CD4-positive, alpha-beta T cell treated with Interferon gamma for 1 hour (primary cell): Measurements from ENCODE around the gene COX7C.
"Not testable (repeated sequence)": the region's sequence is repeated elsewhere in the genome, so short reads cannot be mapped to it uniquely, and the experiment has no call there.

Experiments used
- DNase-seq: peaks from one replicate; pipeline ENCODE4 v3.0.0-alpha.2; 2020

Gene COX7C

GRCh38 chr5:86617756-86618576 lies at the start of gene COX7C:
Gene COX7C (plus strand): TSS chr5:86617941. CDS start chr5:86618056, 115 bp downstream.
- peak; percentile 93 for DNase-seq

- not testable (repeated sequence) for DNase-seq
Measured at GRCh38 chr5:86569522-86570426, 48.0 kb upstream of the COX7C start.

- DNase-seq = no peak
Measured at GRCh38 chr5:86570427-86571083, 47.2 kb upstream of the COX7C start.

GRCh38 chr5:86571109-86571508 lies 46.6 kb upstream of the COX7C start:
- DNase-seq = not testable (repeated sequence)

- DNase-seq = no peak
Measured at GRCh38 chr5:86572825-86573517, 44.8 kb upstream of the COX7C start.

GRCh38 chr5:86579502-86579901 lies 38.2 kb upstream of the COX7C start:
- no peak for DNase-seq

- no peak for DNase-seq
Measured at GRCh38 chr5:86596476-86596875, 21.3 kb upstream of the COX7C start.

- no peak for DNase-seq
Measured at GRCh38 chr5:86605881-86606280, 11.9 kb upstream of the COX7C start.

GRCh38 chr5:86613455-86613854 lies 4.3 kb upstream of the COX7C start:
- no peak for DNase-seq

- DNase-seq = no peak
Measured at GRCh38 chr5:86617309-86617755, 409 bp upstream of the COX7C start.

GRCh38 chr5:86623785-86624483 lies 6.2 kb downstream of the COX7C start:
- no peak for DNase-seq

- no peak for DNase-seq
Measured at GRCh38 chr5:86625148-86625547, 7.4 kb downstream of the COX7C start.

- DNase-seq = no peak
Measured at GRCh38 chr5:86626149-86626548, 8.4 kb downstream of the COX7C start.

- DNase-seq = no peak
Measured at GRCh38 chr5:86631165-86631564, 13.4 kb downstream of the COX7C start.

GRCh38 chr5:86640998-86641397 lies 23.3 kb downstream of the COX7C start:
- no peak for DNase-seq

- DNase-seq = no peak
Measured at GRCh38 chr5:86644843-86645242, 27.1 kb downstream of the COX7C start.

- no peak for DNase-seq
Measured at GRCh38 chr5:86645885-86646284, 28.1 kb downstream of the COX7C start.

- no peak for DNase-seq
Measured at GRCh38 chr5:86646671-86647070, 28.9 kb downstream of the COX7C start.

GRCh38 chr5:86649832-86650505 lies 32.2 kb downstream of the COX7C start:
- DNase-seq = no peak

GRCh38 chr5:86660771-86661170 lies 43.0 kb downstream of the COX7C start:
- DNase-seq = not testable (repeated sequence)

GRCh38 chr5:86664173-86664572 lies 46.4 kb downstream of the COX7C start:
- DNase-seq = no peak
